H1 (cell line): ENCODE measurements around the gene FGGY. TPM values are rescaled to one million over a fixed set of nuclear protein-coding genes. Genes with fewer than 3 reads are reported as not detected.

ENCODE experiments used
- CHD2 ChIP-seq: IDR thresholded peaks from 2 replicates; pipeline ENCODE4 v1.6.1; 2012; ENCODE audit warnings: low read length, improper control_type of control experiment
- EP300 ChIP-seq, 2 experiments: IDR thresholded peaks; 1 replicate in 1 of 2; 2 replicates in 1 of 2; pipeline ENCODE4 v1.6.1; 2011 to 2012; ENCODE audit warnings: low read depth in 2 of 2, low read length in 2 of 2, mild to moderate bottlenecking in 2 of 2, borderline replicate concordance in 1 of 2, inconsistent platforms in 1 of 2, moderate library complexity in 1 of 2
- JUND ChIP-seq: IDR thresholded peaks from 2 replicates; pipeline ENCODE4 v1.6.1; 2011; ENCODE audit warnings: mild to moderate bottlenecking, improper control_type of control experiment, low read length
- KDM5A ChIP-seq: fragments of 200-600 bp; IDR thresholded peaks from 2 replicates; pipeline ENCODE4 v1.7.1; 2012; ENCODE audit warnings: mild to moderate bottlenecking, low read length, inconsistent platforms, mixed read lengths
- SP2 ChIP-seq: IDR thresholded peaks from 2 replicates; pipeline ENCODE4 v1.6.1; 2012; ENCODE audit warnings: mild to moderate bottlenecking, low read length, inconsistent platforms
- polyA plus RNA-seq, 7 experiments: library from polyadenylated mRNA; depleted of rRNA in 3 of 7; stranded (reverse) in 5 of 7; unstranded in 2 of 7; fragments of >200 nt in 5 of 7; fragments of 200-250 nt in 2 of 7; gene quantifications; 1 replicate in 5 of 7; 2 replicates in 1 of 7; 4 replicates in 1 of 7; pipeline versions ENCODE4 v1.2.1 to v1.2.3, GENCODE V29; 2011 to 2013; ENCODE audit warnings: missing spikeins in 2 of 7, mixed read lengths in 2 of 7
- total RNA-seq: library from RNA; stranded (reverse); fragmentation: NEBNext Ultra II Directional; extraction: Animal tissue kit (Norgen Biotek cat#: 25700); gene quantifications from 2 replicates; pipeline ENCODE4 v1.2.1, GENCODE V29; 2021

The FGGY gene
- total and polyA plus RNA-seq, 2 of the 8 experiments (the other 6 are each of a cell fraction or from before 2014, with no cell fraction given): 10.3 to 12.5 TPM

DNA sequence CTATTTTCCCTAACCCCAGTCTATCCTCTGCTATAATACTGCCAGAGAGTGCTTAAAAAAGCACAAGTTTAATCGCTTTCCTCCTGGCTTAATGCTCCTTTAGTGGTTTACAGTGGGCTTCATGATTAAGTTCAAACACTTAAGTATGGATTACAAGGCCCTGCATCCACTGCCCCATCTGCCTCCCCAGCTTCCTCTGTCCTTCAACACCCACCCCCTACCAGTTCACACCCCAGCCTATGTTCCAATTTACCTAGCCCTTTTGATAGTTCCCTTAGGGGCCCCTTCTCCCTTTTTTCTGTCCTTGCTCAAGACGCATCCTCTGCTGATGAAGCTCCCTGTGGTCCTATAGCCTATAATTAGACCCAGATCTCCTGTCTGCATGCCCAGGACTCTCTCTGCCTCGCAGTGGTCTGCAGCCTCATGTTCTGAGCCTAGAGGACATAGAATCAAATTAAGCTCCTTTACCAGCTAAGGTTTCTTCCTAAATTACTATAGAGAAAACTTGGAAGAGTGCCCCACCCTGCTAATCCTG lies 212.5 kb downstream of the FGGY start (continued):
- TF ChIP-seq EP300 (IDR thresholded peaks at IDR 0.05; ENCODE audit: borderline replicate concordance in 1 of 2, low read depth in 2 of 2, low read length in 2 of 2) (no peak), JUND (no peak), SP2 (no peak), CHD2 (no peak), KDM5A (no peak)
- TF ChIP-seq, all 59 proteins: peak for 0
